GM10248 (cell line): ENCODE data around the gene ESPN.

Experiments
- CTCF ChIA-PET: fragments of 300-600 bp; sonication (Branson Sonifier 250); formaldehyde crosslinking; extraction: SDS; loops from one replicate; lab custom pipeline; 2021; ENCODE audit warnings: antibody characterized with exemption; lab: Yijun Ruan, JAX
- POLR2A ChIA-PET: fragments of 350-650 bp; sonication (Branson Sonifier 250); formaldehyde crosslinking; extraction: SDS; loops from one replicate; lab custom pipeline; 2020; ENCODE audit warnings: antibody characterized with exemption; lab: Yijun Ruan, JAX
- DNase-seq: peaks from one replicate; pipeline ENCODE4 v3.0.0; 2012; ENCODE audit errors: extremely low spot score
- CTCF ChIP-seq: IDR thresholded peaks from 2 replicates; pipeline ENCODE4 v1.5.1; 2012; ENCODE audit warnings: mild to moderate bottlenecking, low read depth; ENCODE audit errors: extremely low read depth, missing control alignments, control extremely low read depth

ESPN gene

DNA sequence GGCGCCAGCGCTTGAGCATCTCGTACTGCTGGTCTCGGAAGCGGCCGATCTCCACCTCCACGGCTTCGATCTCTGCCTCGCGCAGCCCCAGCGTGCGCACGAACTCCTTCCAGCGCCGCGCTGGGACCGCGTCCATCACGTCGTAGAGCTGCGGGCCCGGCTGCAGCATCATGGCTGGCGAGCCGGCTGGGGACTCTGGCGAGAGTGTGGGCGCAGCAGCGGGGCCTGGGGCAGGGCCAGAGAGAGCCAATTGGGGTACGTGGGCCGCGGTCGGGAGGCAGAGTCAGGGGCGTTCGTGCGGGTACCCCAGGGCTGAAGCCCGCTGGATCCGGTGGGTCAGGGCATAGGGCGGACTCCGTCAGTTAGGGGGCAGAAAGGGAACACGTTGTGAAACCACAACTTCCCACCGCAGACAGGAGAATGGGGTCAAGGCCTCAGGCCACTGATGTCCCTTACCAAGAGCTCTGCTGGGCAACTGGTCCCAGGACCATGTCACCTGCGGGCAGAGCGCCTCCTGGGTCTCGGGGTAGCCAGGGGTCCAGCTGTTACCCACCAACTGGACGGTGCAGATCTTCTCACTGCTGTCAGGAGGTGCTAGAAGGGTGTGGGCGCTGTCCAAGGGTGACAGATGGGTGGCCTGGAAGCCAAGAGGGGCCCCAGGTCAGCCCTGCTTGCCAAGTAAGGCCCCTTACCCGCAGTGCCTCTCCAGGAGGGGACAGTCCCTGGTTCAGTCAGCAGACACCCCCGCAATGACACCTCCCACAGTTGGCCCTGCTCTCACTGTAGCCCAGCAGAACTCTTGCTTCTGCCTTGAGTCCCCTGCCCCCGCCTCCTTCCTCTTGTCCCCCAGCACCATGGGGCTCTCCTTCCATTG is 37.2 kb downstream of the ESPN start:
- TF ChIP-seq CTCF: no peak
- no peak for DNase-seq
- ChIA-PET POLR2A (no interaction called here), CTCF (interaction anchor here (0.8 to 1.2 kb wide), 5 partner anchors 12 to 24 kb away, joined by 3 to 4 read pairs (median 3); no protein-coding TSS in a partner anchor)

- POLR2A ChIA-PET: no interaction called here
- DNase-seq: no peak
- CTCF ChIA-PET: interaction anchor here (0.8 to 1.2 kb wide), 6 partner anchors 13 to 25 kb away, joined by 3 to 4 read pairs (median 3); no protein-coding TSS in a partner anchor
- no peak for TF ChIP-seq CTCF
Measured at GRCh38 chr1:6462412-6463119, 38.0 kb downstream of the ESPN start.

DNA sequence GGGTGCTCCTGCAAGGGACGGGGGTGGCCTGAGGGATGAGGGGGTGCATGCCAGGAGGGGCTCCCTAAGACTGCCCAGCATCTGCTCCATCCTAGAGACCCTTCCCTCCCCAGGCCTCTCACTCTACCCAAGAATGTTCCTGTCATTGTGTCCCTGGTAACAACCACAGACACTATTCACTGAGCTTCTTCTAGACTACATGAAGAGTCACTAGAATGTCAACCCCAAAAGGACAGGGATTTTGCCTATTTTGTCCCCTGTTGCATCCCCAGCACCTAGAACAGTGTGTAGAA is 38.5 kb downstream of the ESPN start:
- DNase-seq: no peak
- ChIA-PET POLR2A (no interaction called here), CTCF (interaction anchor here (1.1 to 1.2 kb wide), 3 partner anchors 13 to 24 kb away, joined by 3 read pairs; no protein-coding TSS in a partner anchor)
- TF ChIP-seq CTCF: no peak

DNA sequence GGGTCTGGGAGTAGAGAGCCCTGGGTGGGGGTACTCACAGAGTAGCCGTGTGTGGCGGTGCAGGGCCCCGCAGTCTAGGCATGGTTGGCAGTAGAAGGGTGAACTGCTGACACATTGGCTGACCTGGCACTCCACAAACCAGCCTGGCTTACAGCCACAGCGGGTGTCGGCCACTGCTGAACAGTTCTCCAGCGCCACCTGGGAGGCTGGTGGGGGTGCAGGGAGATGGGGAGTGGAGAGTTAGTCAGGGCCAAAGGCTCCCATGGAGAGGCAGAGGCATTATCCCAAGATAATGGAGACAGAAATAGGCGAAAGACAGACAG is 39.9 kb downstream of the ESPN start:
- no peak for TF ChIP-seq CTCF
- ChIA-PET CTCF (interaction anchor here (0.8 kb wide), 1 partner anchor 25 kb away, joined by 3 read pairs; no protein-coding TSS in a partner anchor), POLR2A (no interaction called here)
- no peak for DNase-seq

- CTCF ChIA-PET: interaction anchor here (0.8 kb wide), 1 partner anchor 25 kb away, joined by 3 read pairs; no protein-coding TSS in a partner anchor
- no peak for TF ChIP-seq CTCF
- POLR2A ChIA-PET: no interaction called here
- DNase-seq: no peak
Measured at GRCh38 chr1:6464915-6465314, 40.3 kb downstream of the ESPN start.

DNA sequence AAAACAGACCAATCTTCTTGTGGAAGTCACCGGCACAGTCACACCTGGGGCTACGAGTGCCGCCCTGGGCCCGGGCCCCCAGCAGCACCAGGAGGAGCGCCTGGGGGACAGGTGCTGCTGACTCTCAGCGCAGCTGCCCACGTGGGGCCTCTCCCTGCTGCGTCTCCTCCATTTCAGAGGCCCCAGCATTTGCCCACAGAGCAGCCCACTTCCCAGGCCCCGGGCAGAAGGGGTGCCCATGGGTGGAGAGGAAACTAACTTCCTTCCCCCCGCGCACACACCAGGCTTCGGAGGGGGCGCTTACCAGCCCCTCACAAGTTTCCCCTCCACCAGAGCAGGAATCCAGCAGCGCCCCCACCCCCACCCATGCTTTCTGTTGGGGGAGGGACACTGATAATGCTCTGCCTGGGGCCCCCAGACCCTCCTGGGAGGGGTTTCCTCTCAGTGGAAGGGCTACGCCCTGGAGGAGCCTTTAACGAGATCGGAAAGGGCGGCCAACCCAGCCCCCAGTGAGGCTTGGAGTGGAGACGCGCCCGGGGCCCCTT is 41.0 kb downstream of the ESPN start:
- no peak for DNase-seq
- ChIA-PET POLR2A (no interaction called here), CTCF (interaction anchor here (0.8 kb wide), 1 partner anchor 24 kb away, joined by 3 read pairs; no protein-coding TSS in a partner anchor)
- no peak for TF ChIP-seq CTCF
